Endothelial cell of umbilical vein (primary cell): Measurements from ENCODE around the gene JADE1. TPM values are rescaled to one million over a fixed set of nuclear protein-coding genes. Genes with fewer than 3 reads are reported as not detected.

Experiments used
- BruUV-seq: library from RNA; stranded (reverse); fragments of 400-500 nt; replicated peaks from 2 replicates; lab custom pipeline; 2021; lab: Mats Ljungman, UMichigan
- CTCF ChIA-PET: fragments of 300-600, 350-600 bp; sonication (Branson Sonifier 250); formaldehyde crosslinking; loops from one replicate; lab custom pipeline; 2021; ENCODE audit warnings: antibody characterized with exemption, inconsistent platforms; lab: Charles Lee
- POLR2A ChIA-PET: fragments of 300-600, 350-600 bp; sonication (Branson Sonifier 250); formaldehyde crosslinking; loops from one replicate; lab custom pipeline; 2021; ENCODE audit warnings: antibody characterized with exemption, inconsistent platforms; lab: Charles Lee
- DNase-seq: peaks from one replicate; pipeline ENCODE4 v3.0.0-alpha.2; 2011; ENCODE audit warnings: low read depth, low spot score
- FAIRE-seq: peaks from 2 replicates; lab custom pipeline; 2011; peaks lifted over from hg19 to GRCh38; lab: Jason Lieb, UNC
- H2AFZ ChIP-seq: 2 replicates; pipeline ENCODE4 v1.6.0; 2012; ENCODE audit warnings: low read depth, low read length, control low read depth, inconsistent platforms
- H3K27ac ChIP-seq: 2 replicates; pipeline ENCODE4 v1.5.1; 2011; ENCODE audit warnings: low read depth, mild to moderate bottlenecking, control low read depth, low read length, moderate library complexity; ENCODE audit not compliant: insufficient read depth
- H3K27me3 ChIP-seq, 2 experiments: 2 replicates each; pipeline versions ENCODE4 v1.6.0 to v1.6.1; 2011; ENCODE audit warnings: low read length in 2 of 2, mixed read lengths in 1 of 2; ENCODE audit not compliant: control insufficient read depth in 2 of 2, insufficient read depth in 2 of 2
- H3K36me3 ChIP-seq, 2 experiments: 2 replicates in 1 of 2; 3 replicates in 1 of 2; pipeline ENCODE4 v1.5.1; 2011; ENCODE audit warnings: low read length in 2 of 2, mild to moderate bottlenecking in 1 of 2, moderate library complexity in 1 of 2; ENCODE audit not compliant: control insufficient read depth in 2 of 2, insufficient read depth in 2 of 2; ENCODE audit errors: extremely low read depth in 1 of 2
- H3K4me1 ChIP-seq: 3 replicates; pipeline ENCODE4 v1.5.1; 2011; ENCODE audit warnings: mild to moderate bottlenecking, low read length; ENCODE audit not compliant: control insufficient read depth, insufficient read depth; ENCODE audit errors: extremely low read depth
- H3K4me2 ChIP-seq: 2 replicates; pipeline ENCODE4 v1.6.1; 2011; ENCODE audit warnings: low read length, control low read depth, mixed read lengths; ENCODE audit not compliant: insufficient read depth
- H3K4me3 ChIP-seq, 3 experiments: fragments of 200-600 bp in 1 of 3; sonication (generic), shearing (Covaris generic) in 1 of 3; replicated peaks in 1 of 3; 2 replicates each; pipeline ENCODE4 v1.5.1; 2011 to 2016; ENCODE audit warnings: control low read depth in 3 of 3, low read length in 3 of 3, mild to moderate bottlenecking in 2 of 3, inconsistent platforms in 1 of 3, low read depth in 1 of 3, moderate library complexity in 1 of 3; ENCODE audit not compliant: insufficient read depth in 1 of 3
- H3K79me2 ChIP-seq: 2 replicates; pipeline ENCODE4 v1.6.0; 2012; ENCODE audit warnings: low read length, inconsistent platforms; ENCODE audit not compliant: control insufficient read depth, insufficient read depth
- H3K9ac ChIP-seq: replicated peaks from 2 replicates; pipeline ENCODE3; 2011; ENCODE audit warnings: low read length, control low read depth; ENCODE audit not compliant: insufficient read depth; ENCODE audit errors: extremely low read depth
- H3K9me1 ChIP-seq: replicated peaks from 3 replicates; pipeline ENCODE4 v1.6.0; 2011; ENCODE audit warnings: mild to moderate bottlenecking, low read length; ENCODE audit not compliant: control insufficient read depth, insufficient read depth; ENCODE audit errors: extremely low read depth
- H3K9me3 ChIP-seq: replicated peaks from 2 replicates; pipeline ENCODE4 v1.5.1; 2012; ENCODE audit warnings: low read length, inconsistent platforms; ENCODE audit not compliant: control insufficient read depth, insufficient read depth
- H4K20me1 ChIP-seq: replicated peaks from 2 replicates; pipeline ENCODE3; 2011; ENCODE audit warnings: mild to moderate bottlenecking, low read length; ENCODE audit not compliant: control insufficient read depth, insufficient read depth; ENCODE audit errors: extremely low read depth
- CTCF ChIP-seq, 2 donors: IDR thresholded peaks; 1 replicate in 1 of 2; 2 replicates in 1 of 2; pipeline ENCODE4 v1.5.1; 2011; ENCODE audit warnings: low read length in 2 of 2, mild to moderate bottlenecking in 2 of 2, moderate library complexity in 2 of 2, control low read depth in 1 of 2, inconsistent platforms in 1 of 2, low read depth in 1 of 2; ENCODE audit not compliant: insufficient read depth in 1 of 2; ENCODE audit errors: extremely low read depth in 1 of 2
- EZH2 ChIP-seq: IDR thresholded peaks from 2 replicates; pipeline ENCODE4 v1.6.1; 2012; ENCODE audit warnings: borderline replicate concordance, low read depth, mild to moderate bottlenecking, moderate library complexity, low read length, inconsistent platforms; ENCODE audit not compliant: severe bottlenecking
- FOS ChIP-seq: IDR thresholded peaks from 2 replicates; pipeline ENCODE4 v1.6.1; 2011; ENCODE audit warnings: mild to moderate bottlenecking, low read length, moderate library complexity, borderline replicate concordance; ENCODE audit not compliant: insufficient read depth
- GATA2 ChIP-seq: IDR thresholded peaks from 2 replicates; pipeline ENCODE4 v1.7.0; 2011; ENCODE audit warnings: low read depth, mild to moderate bottlenecking, moderate library complexity, mixed read lengths, low read length; ENCODE audit not compliant: insufficient read length, insufficient read depth
- JUN ChIP-seq: IDR thresholded peaks from 2 replicates; pipeline ENCODE4 v1.6.1; 2011; ENCODE audit warnings: borderline replicate concordance, low read depth; ENCODE audit not compliant: insufficient read length, insufficient read depth
- MAX ChIP-seq: IDR thresholded peaks from 2 replicates; pipeline ENCODE4 v1.6.1; 2011; ENCODE audit not compliant: insufficient read depth, insufficient read length
- MYC ChIP-seq: IDR thresholded peaks from one replicate; pipeline ENCODE4 v1.6.1; 2011; ENCODE audit warnings: mild to moderate bottlenecking, low read depth, low read length
- POLR2A ChIP-seq: IDR thresholded peaks from 2 replicates; pipeline ENCODE4 v1.6.1; 2012; ENCODE audit warnings: low read depth, mild to moderate bottlenecking, control low read depth, low read length
- POLR2AphosphoS5 ChIP-seq: IDR thresholded peaks from 2 replicates; pipeline ENCODE4 v1.6.1; 2012; ENCODE audit warnings: low read depth, mild to moderate bottlenecking, control low read depth, low read length, moderate library complexity; ENCODE audit not compliant: insufficient read depth
- dilution Hi-C: fragments of 300-500 bp; cut with MboI; formaldehyde crosslinking; loops from one replicate; pipeline ENCODE4 v1.15.0; 2019; ENCODE audit warnings: low sequenced_read_pairs; ENCODE audit not compliant: extremely low pct_ligation_motif_present
- intact Hi-C: fragments of 100-400 bp; cut with micrococcal nuclease; formaldehyde crosslinking; loops from one replicate; pipeline ENCODE4 v1.10.0; 2022
- polyA plus RNA-seq, 4 experiments: library from polyadenylated mRNA; depleted of rRNA in 3 of 4; stranded (reverse) in 3 of 4; unstranded in 1 of 4; fragments of >200 nt; gene quantifications; 2 replicates each; pipeline versions ENCODE4 v1.2.1 to v1.2.3, GENCODE V29; 2011 to 2012; ENCODE audit warnings: missing spikeins in 1 of 4
- total RNA-seq: library from RNA; stranded (reverse); gene quantifications from 2 replicates; pipeline ENCODE4 v1.2.3, GENCODE V29; 2021

JADE1 gene
- total and polyA plus RNA-seq, 2 donors (not counting 3 experiments of a cell fraction or from before 2014, with no cell fraction given) = 13.6 to 45.6 TPM

- no peaks in the 10 kb centered on the region for H4K20me1 ChIP-seq
- POLR2A ChIA-PET = no interaction called here
- FAIRE-seq = no peak
- H2AFZ ChIP-seq = no peak overlapping the region
- no peaks in the 10 kb centered on the region for H3K9me3 ChIP-seq
- H3K27ac ChIP-seq = no peak overlapping the region
- no peak for TF ChIP-seq MYC
- CTCF ChIA-PET = no interaction called here
- intact Hi-C loops = no loop called here
- H3K36me3 ChIP-seq = no peaks in the 10 kb centered on the region
- no peak overlapping the region for H3K4me2 ChIP-seq
- H3K9me1 ChIP-seq = no peaks in the 10 kb centered on the region
- H3K4me3 ChIP-seq = no peak overlapping the region
- H3K27me3 ChIP-seq = no peaks in the 10 kb centered on the region
- BruUV-seq = no TSS peak
- H3K79me2 ChIP-seq = no peaks in the 10 kb centered on the region
- dilution Hi-C loops = no loop called here
- H3K9ac ChIP-seq = no peak overlapping the region
- H3K4me1 ChIP-seq = no peaks in the 10 kb centered on the region
- no peak for DNase-seq
Observed at GRCh38 chr4:128904821-128905220, 95.3 kb downstream of the JADE1 start.

GRCh38 chr4:128906581-128906980 lies 97.1 kb downstream of the JADE1 start:
- no peaks in the 10 kb centered on the region for H4K20me1 ChIP-seq
- FAIRE-seq (no peak), DNase-seq (no peak)
- no peaks in the 10 kb centered on the region for H3K27me3 ChIP-seq
- no peaks in the 10 kb centered on the region for H3K9me3 ChIP-seq
- no peak overlapping the region for H3K4me2 ChIP-seq
- TF ChIP-seq MYC (no peak), GATA2 (no peak), POLR2AphosphoS5 (no peak), POLR2A (no peak), FOS (no peak), JUN (no peak), MAX (no peak), CTCF (IDR thresholded peaks at IDR 0.05; ENCODE audit: extremely low read depth in 1 of 2, insufficient read depth in 1 of 2, low read depth in 1 of 2, low read length in 2 of 2) (no peak), EZH2 (no peak)
- ChIA-PET POLR2A (no interaction called here), CTCF (interaction anchor here (1.2 kb wide), 2 partner anchors 14 to 170 kb away, joined by 3 read pairs; no protein-coding TSS in a partner anchor)
- H3K79me2 ChIP-seq = no peaks in the 10 kb centered on the region
- no TSS peak for BruUV-seq
- no peak overlapping the region for H2AFZ ChIP-seq
- dilution Hi-C loops (no loop called here), intact Hi-C loops (no loop called here)
- H3K36me3 ChIP-seq = no peaks in the 10 kb centered on the region
- H3K9ac ChIP-seq = no peak overlapping the region
- H3K9me1 ChIP-seq = no peaks in the 10 kb centered on the region
- no peaks in the 10 kb centered on the region for H3K4me1 ChIP-seq
- no peak overlapping the region for H3K27ac ChIP-seq
- H3K4me3 ChIP-seq = no peak overlapping the region
